ENCODE measurements around the gene AMOT. TPM values are rescaled to one million over a fixed set of nuclear protein-coding genes. Genes with fewer than 3 reads are reported as not detected.

Gene AMOT
- total and polyA plus RNA-seq, 11 donors = 0.61 to 10.5 (median 6.0) TPM

DNA sequence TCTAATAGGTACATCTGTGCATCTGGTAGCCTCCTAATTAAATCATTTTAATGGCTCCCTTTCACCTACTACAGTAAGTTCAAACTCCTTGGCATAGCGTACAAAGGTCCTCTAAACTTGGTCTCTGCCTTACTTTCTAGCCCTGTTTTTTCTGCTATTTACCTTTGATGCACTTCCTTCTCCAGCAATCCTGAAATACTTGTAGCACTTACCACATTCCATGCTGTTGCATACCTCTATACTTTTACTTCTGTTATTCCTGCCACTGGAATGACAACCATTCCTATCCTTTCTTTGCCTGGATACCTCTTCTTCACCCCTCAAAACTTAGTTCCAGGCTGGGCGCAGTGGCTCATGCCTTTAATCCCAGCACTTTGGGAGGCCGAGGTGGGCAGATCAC is 104.3 kb downstream of the AMOT start:
- no peak for TF ChIP-seq POLR2A (IDR thresholded peaks at IDR 0.05)
- TF ChIP-seq, protein P1, sequence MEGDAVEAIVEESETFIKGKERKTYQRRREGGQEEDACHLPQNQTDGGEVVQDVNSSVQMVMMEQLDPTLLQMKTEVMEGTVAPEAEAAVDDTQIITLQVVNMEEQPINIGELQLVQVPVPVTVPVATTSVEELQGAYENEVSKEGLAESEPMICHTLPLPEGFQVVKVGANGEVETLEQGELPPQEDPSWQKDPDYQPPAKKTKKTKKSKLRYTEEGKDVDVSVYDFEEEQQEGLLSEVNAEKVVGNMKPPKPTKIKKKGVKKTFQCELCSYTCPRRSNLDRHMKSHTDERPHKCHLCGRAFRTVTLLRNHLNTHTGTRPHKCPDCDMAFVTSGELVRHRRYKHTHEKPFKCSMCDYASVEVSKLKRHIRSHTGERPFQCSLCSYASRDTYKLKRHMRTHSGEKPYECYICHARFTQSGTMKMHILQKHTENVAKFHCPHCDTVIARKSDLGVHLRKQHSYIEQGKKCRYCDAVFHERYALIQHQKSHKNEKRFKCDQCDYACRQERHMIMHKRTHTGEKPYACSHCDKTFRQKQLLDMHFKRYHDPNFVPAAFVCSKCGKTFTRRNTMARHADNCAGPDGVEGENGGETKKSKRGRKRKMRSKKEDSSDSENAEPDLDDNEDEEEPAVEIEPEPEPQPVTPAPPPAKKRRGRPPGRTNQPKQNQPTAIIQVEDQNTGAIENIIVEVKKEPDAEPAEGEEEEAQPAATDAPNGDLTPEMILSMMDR (IDR thresholded peaks at IDR 0.05) = no peak
- Histone ChIP-seq H3K27ac (no peak overlapping the region), H3K36me3 (no peaks in the 10 kb centered on the region), H3K4me3 (no peak overlapping the region), H3K4me1 (peaks cover 0 to 3% (median 0%) of the 10 kb centered on the region in 12 donors), H3K9me3 (peaks cover 0 to 3% (median 0%) of the 10 kb centered on the region in 12 donors), H3K27me3 (peaks cover 0 to 23% (median 0%) of the 10 kb centered on the region in 9 donors)
- DNase-seq (no peak), ATAC-seq (no peak)
- 73 to 93% (median 82%) methylated on average over 3 of the region's 3 CpGs for WGBS, 4 donors
- intact Hi-C loops (cut with DNase I) = no loop called here

- intact Hi-C loops (cut with DNase I) = no loop called here
- no peak for TF ChIP-seq POLR2A (IDR thresholded peaks at IDR 0.05)
- TF ChIP-seq, protein P1 (IDR thresholded peaks at IDR 0.05) = no peak
- 72 to 95% (median 83%) methylated on average over 2 of the region's 2 CpGs for WGBS, 4 donors
- Histone ChIP-seq H3K27ac (no peak overlapping the region), H3K4me3 (no peak overlapping the region), H3K27me3 (peaks cover 0 to 23% (median 0%) of the 10 kb centered on the region in 9 donors), H3K9me3 (peaks cover 0 to 8% (median 0%) of the 10 kb centered on the region in 12 donors), H3K4me1 (peaks cover 0 to 3% (median 0%) of the 10 kb centered on the region in 12 donors), H3K36me3 (no peaks in the 10 kb centered on the region)
- ATAC-seq (no peak), DNase-seq (no peak)
These were observed 105.5 kb downstream of the AMOT start for GRCh38 chrX:112735147-112735546.

GRCh38 chrX:112734290-112734689 is 106.3 kb downstream of the AMOT start:
- DNase-seq (peak in 3 of 5 donors; percentile 6 to 30 (median 26)), ATAC-seq (no peak)
- 19 to 26% (median 24%) methylated on average over 3 of the region's 3 CpGs for WGBS, 4 donors
- Histone ChIP-seq H3K4me1 (peaks cover 0 to 3% (median 0%) of the 10 kb centered on the region in 12 donors), H3K9me3 (peaks cover 0 to 8% (median 0%) of the 10 kb centered on the region in 12 donors), H3K27ac (no peak overlapping the region), H3K4me3 (peak overlapping the region in 1 of 12 donors; percentile 9), H3K36me3 (no peaks in the 10 kb centered on the region), H3K27me3 (peaks cover 0 to 21% (median 0%) of the 10 kb centered on the region in 9 donors)
- intact Hi-C loops (cut with DNase I) = no loop called here
- TF ChIP-seq POLR2A (IDR thresholded peaks at IDR 0.05) = no peak
- TF ChIP-seq, protein P1 (IDR thresholded peaks at IDR 0.05) = no peak

- peaks cover 0 to 3% (median 0%) of the 10 kb centered on the region in 12 donors for H3K4me1 ChIP-seq
- H3K36me3 ChIP-seq = no peaks in the 10 kb centered on the region
- peaks cover 0 to 6% (median 0%) of the 10 kb centered on the region in 9 donors for H3K27me3 ChIP-seq
- peaks cover 0 to 8% (median 0%) of the 10 kb centered on the region in 12 donors for H3K9me3 ChIP-seq
- ATAC-seq = no peak
- intact Hi-C loops (cut with DNase I) = no loop called here
- H3K27ac ChIP-seq = no peak overlapping the region
- no peak for DNase-seq
- TF ChIP-seq, protein P1 (IDR thresholded peaks at IDR 0.05) = peak in 3 of 12 donors; percentile 12 to 22 (median 19)
- TF ChIP-seq POLR2A (IDR thresholded peaks at IDR 0.05) = no peak
- WGBS, 4 donors = 45 to 79% (median 66%) methylated on average over 3 of the region's 3 CpGs
- H3K4me3 ChIP-seq = no peak overlapping the region
These were observed 108.8 kb downstream of the AMOT start for GRCh38 chrX:112731793-112732192.

Other genes with a start within 250 kb of the AMOT start
- under 1 TPM in 8 of 9 donors, not detected in 1; 0.12 to 0.59 (median 0.31) TPM for gene LHFPL1, start 160.9 kb downstream of the AMOT start, total RNA-seq
- gene LHFPL1, start 160.9 kb downstream of the AMOT start, polyA plus RNA-seq = under 1 TPM; 0.06 to 0.23 TPM